Adrenal gland (tissue), 12 donors: ENCODE data around the gene AKR1C1. TPM values are rescaled to one million over a fixed set of nuclear protein-coding genes. Genes with fewer than 3 reads are reported as not detected.
"Not testable (repeated sequence)": the region's sequence is repeated elsewhere in the genome, so short reads cannot be mapped to it uniquely, and the experiment has no call there.

ENCODE experiments used
- DNase-seq, 7 donors: peaks; one replicate each; pipeline ENCODE4 v3.0.0-alpha.2; 2019 to 2020
- H3K27ac ChIP-seq, 5 donors: fragments of 200-600 bp; sonication (generic) in 4 of 5; 1 replicate in 3 of 5; 2 replicates in 2 of 5; pipeline versions ENCODE4 v1.5.1 to v1.8.0; 2016 to 2020; ENCODE audit warnings: mild to moderate bottlenecking in 1 of 5
- H3K27me3 ChIP-seq: fragments of 200-600 bp; 2 replicates; pipeline ENCODE4 v1.8.0; 2021
- H3K36me3 ChIP-seq, 2 donors: fragments of 200-600 bp; replicated peaks in 1 of 2; 1 replicate in 1 of 2; 2 replicates in 1 of 2; pipeline versions ENCODE4 v1.5.1 to v1.8.0; 2018 to 2022
- H3K4me1 ChIP-seq, 2 donors: fragments of 200-600 bp; replicated peaks in 1 of 2; 1 replicate in 1 of 2; 2 replicates in 1 of 2; pipeline versions ENCODE4 v1.5.1 to v1.8.0; 2018 to 2021
- H3K4me3 ChIP-seq, 4 donors: fragments of 200-600 bp; sonication (generic) in 3 of 4; one replicate each; pipeline ENCODE4 v1.5.1; 2016 to 2018
- H3K9me3 ChIP-seq, 3 donors: fragments of 200-600 bp; sonication (generic) in 1 of 3; replicated peaks in 1 of 3; 1 replicate in 2 of 3; 2 replicates in 1 of 3; pipeline versions ENCODE4 v1.5.1 to v1.8.0; 2016 to 2021
- CTCF ChIP-seq, 6 experiments: fragments of 450-650 bp in 4 of 6; fragments of 200-600 bp in 2 of 6; sonication (generic) in 1 of 6; IDR thresholded peaks; 1 replicate in 5 of 6; 2 replicates in 1 of 6; pipeline versions ENCODE4 v1.5.1 to v1.8.0; 2016 to 2021; ENCODE audit warnings: antibody characterized with exemption in 6 of 6, mild to moderate bottlenecking in 2 of 6, moderate library complexity in 1 of 6
- POLR2A ChIP-seq, 2 donors: fragments of 450-650 bp; IDR thresholded peaks; one replicate each; pipeline ENCODE4 v1.6.1; 2017; ENCODE audit warnings: antibody characterized with exemption in 2 of 2, mild to moderate bottlenecking in 2 of 2, moderate library complexity in 1 of 2
- WGBS, 4 donors: extraction: QIAGEN DNeasy Blood & Tissue Kit in 2 of 4; methylation state at CpG; one replicate each; pipeline versions ENCODE4 v1.1.5 to v1.1.7; 2013 to 2017; 5-methylcytosine and 5-hydroxymethylcytosine counted together
- intact Hi-C, 2 donors: fragments of 100-400 bp; cut with DNase I; formaldehyde crosslinking; loops; one replicate each; pipeline versions ENCODE4 v1.14.1 to v1.15.0; 2022 to 2023
- polyA plus RNA-seq, 3 donors: library from polyadenylated mRNA; stranded (reverse); fragments of 200-250 nt in 2 of 3; fragments of 350-450 nt in 1 of 3; fragmentation: Illumina TruSeq in 1 of 3; extraction: RNeasy Lipid Tissue Mini Kit (QIAGEN cat#74804) in 1 of 3; gene quantifications; one replicate each; pipeline ENCODE4 v1.2.3, GENCODE V29; 2013 to 2014
- small RNA-seq, 2 donors: library from RNA; depleted of rRNA; stranded (forward); fragments of <200 nt; gene quantifications; one replicate each; pipeline ENCODE3, GENCODE V24; 2016
- total RNA-seq, 9 donors: library from RNA; depleted of rRNA in 4 of 9; stranded (reverse); fragments of >200 nt in 4 of 9; fragments of 120-200 nt in 1 of 9; fragmentation: NEBNext Ultra II Directional in 1 of 9; extraction: Animal tissue kit (Norgen Biotek cat#: 25700) in 1 of 9; gene quantifications; one replicate each; pipeline versions ENCODE4 v1.1.0 to v1.2.4, GENCODE V29; 2013 to 2023
- donor health status: healthy with polysubstance abuse.
- donor health status: Bipolar disorder and iron deficiency.
- donor health status: DM: yes; HTN: yes; CAD: no.
- donor health status: DM: no; HTN: no; CAD: no.
- donor health status: DM: no; HTN: no; CAD: no.
- donor health status: DM: yes; HTN: yes; CAD: no.

Gene AKR1C1
- total and polyA plus RNA-seq, 12 donors: 4.6 to 22.6 (median 8.9) TPM

- H3K27ac ChIP-seq: no peak overlapping the region
- no peaks in the 10 kb centered on the region for H3K27me3 ChIP-seq
- no peak overlapping the region for H3K4me3 ChIP-seq
- no peaks in the 10 kb centered on the region for H3K36me3 ChIP-seq
- H3K9me3 ChIP-seq: no peaks in the 10 kb centered on the region
- intact Hi-C loops: loop anchor here in 1 of 2 donors (10.0 kb wide), 1 partner anchor 72 kb away; the partner anchor contains the start of gene AKR1C3
- WGBS, 4 donors: 51 to 60% (median 54%) methylated on average over 4 of the region's 4 CpGs
- peaks cover 11 to 14% of the 10 kb centered on the region in 2 donors for H3K4me1 ChIP-seq
- TF ChIP-seq CTCF (IDR thresholded peaks at IDR 0.05) (no peak), POLR2A (IDR thresholded peaks at IDR 0.05) (no peak)
- no peak for DNase-seq
These were observed 60.1 kb downstream of the AKR1C1 start for GRCh38 chr10:5023177-5023805.

- peak in 4 of 7 donors; percentile 11 to 84 (median 18) for DNase-seq
- H3K4me3 ChIP-seq, H3K27me3 ChIP-seq, H3K36me3 ChIP-seq, H3K9me3 ChIP-seq, H3K4me1 ChIP-seq: not testable (repeated sequence)
- H3K27ac ChIP-seq: peak overlapping the region in 1 of 5 donors; percentile 27
- intact Hi-C loops: loop anchor here in 1 of 2 donors (10.0 kb wide), 1 partner anchor 69 kb away; the partner anchor contains the start of gene AKR1C3
These were observed 62.3 kb downstream of the AKR1C1 start for GRCh38 chr10:5025461-5025881.

- intact Hi-C loops: no loop called here
- Histone ChIP-seq H3K27me3 (no peaks in the 10 kb centered on the region), H3K4me1 (no peaks in the 10 kb centered on the region), H3K27ac (no peak overlapping the region), H3K4me3 (no peak overlapping the region), H3K36me3 (no peaks in the 10 kb centered on the region), H3K9me3 (peaks cover 0 to 9% (median 0%) of the 10 kb centered on the region in 3 donors)
- 90 to 93% (median 92%) methylated on average over 1 of the region's 1 CpG for WGBS, 4 donors
- no peak for DNase-seq
- no peak for TF ChIP-seq POLR2A (IDR thresholded peaks at IDR 0.05)
- no peak for TF ChIP-seq CTCF (IDR thresholded peaks at IDR 0.05)
These were observed 67.8 kb downstream of the AKR1C1 start for GRCh38 chr10:5030989-5031388.

GRCh38 chr10:5031588-5031987, 68.4 kb downstream of the AKR1C1 start:
- 77 to 91% (median 81%) methylated on average over 4 of the region's 4 CpGs for WGBS, 4 donors
- H3K27ac ChIP-seq, H3K4me1 ChIP-seq, H3K4me3 ChIP-seq, intact Hi-C loops, DNase-seq, H3K27me3 ChIP-seq, H3K36me3 ChIP-seq: not testable (repeated sequence)
- peaks cover 0 to 10% (median 0%) of the 10 kb centered on the region in 3 donors for H3K9me3 ChIP-seq

GRCh38 chr10:5032444-5032843, 69.2 kb downstream of the AKR1C1 start:
- 91 to 95% (median 92%) methylated on average over 10 to 22 of the region's 22 CpGs; no CpG with 5 or more reads in 1 of the 4 donors for WGBS, 4 donors
- H3K4me1 ChIP-seq, intact Hi-C loops, H3K36me3 ChIP-seq, H3K4me3 ChIP-seq, H3K27ac ChIP-seq, DNase-seq, H3K27me3 ChIP-seq: not testable (repeated sequence)
- peaks cover 0 to 10% (median 0%) of the 10 kb centered on the region in 3 donors for H3K9me3 ChIP-seq

Small RNAs within 50 kb of the gene (small RNA-seq; reads per million reads assigned to genes)
- 0 reads per million in 2 donors for gene RF00096

Other genes starting within 250 kb of the AKR1C1 start
- 10 to 100 TPM in 1 of 9 donors, 1 to 10 TPM in 7, under 1 TPM in 1; 0.97 to 13.5 (median 4.2) TPM for gene AKR1E2, start 137.2 kb upstream of the AKR1C1 start, total RNA-seq
- 1 to 10 TPM in 2 of 3 donors, under 1 TPM in 1; 0.95 to 3.0 (median 1.2) TPM for gene AKR1E2, start 137.2 kb upstream of the AKR1C1 start, polyA plus RNA-seq
- gene AKR1C2, start 40.4 kb downstream of the AKR1C1 start, total RNA-seq: 10 to 100 TPM in 4 of 9 donors, 1 to 10 TPM in 5; 3.5 to 27.4 (median 8.2) TPM
- 10 to 100 TPM in 2 of 3 donors, 1 to 10 TPM in 1; 9.7 to 23.8 (median 11.9) TPM for gene AKR1C2, start 40.4 kb downstream of the AKR1C1 start, polyA plus RNA-seq
- gene AKR1C3, start 131.0 kb downstream of the AKR1C1 start, total RNA-seq: 10 to 100 TPM in 8 of 9 donors, under 1 TPM in 1; 0.67 to 74.8 (median 55.5) TPM
- gene AKR1C3, start 131.0 kb downstream of the AKR1C1 start, polyA plus RNA-seq: 10 to 100 TPM; 22.8 to 36.8 (median 31.7) TPM
- gene AKR1C8, start 221.7 kb downstream of the AKR1C1 start, total RNA-seq: not detected
- gene AKR1C8, start 221.7 kb downstream of the AKR1C1 start, polyA plus RNA-seq: not detected
- gene AKR1C4, start 233.4 kb downstream of the AKR1C1 start, total RNA-seq: not detected
- under 1 TPM in 1 of 3 donors, not detected in 2; 0.20 TPM for gene AKR1C4, start 233.4 kb downstream of the AKR1C1 start, polyA plus RNA-seq